ENCODE measurements around the gene LILRA5.

LILRA5 gene

GRCh38 chr19:54317108-54317964 is 4.4 kb upstream of the LILRA5 start:
- ChIA-PET POLR2A (interaction anchor here (1.1 kb wide), 1 partner anchor 31 kb away, joined by 3 read pairs; no protein-coding TSS in a partner anchor), CTCF (interaction anchor here (0.6 to 2.2 kb wide), 4 partner anchors 7 to 152 kb away, joined by 3 to 9 read pairs (median 3); no protein-coding TSS in a partner anchor)
- no peak overlapping the region for H3K4me3 ChIP-seq (ENCODE audit: control insufficient read depth in 1 of 7, extremely low read depth in 1 of 7, insufficient read depth in 4 of 7, low read depth in 2 of 7, low read length in 6 of 7)
- no peaks in the 10 kb centered on the region for H3K36me3 ChIP-seq (ENCODE audit: control insufficient read depth in 4 of 4, insufficient read depth in 4 of 4, low read length in 3 of 4)
- no peaks in the 10 kb centered on the region for H3K9me3 ChIP-seq (ENCODE audit: control extremely low read depth in 1 of 5, control insufficient read depth in 4 of 5, insufficient read depth in 2 of 5, low read depth in 1 of 5, low read length in 4 of 5)
- peaks cover 8 to 24% (median 11%) of the 10 kb centered on the region in 4 experiments for H3K4me1 ChIP-seq (ENCODE audit: control extremely low read depth in 1 of 4, control insufficient read depth in 4 of 4, insufficient read depth in 4 of 4, low read length in 3 of 4)
- H3K27me3 ChIP-seq (replicated peaks in 2 of 5; ENCODE audit: control insufficient read depth in 4 of 5, insufficient read depth in 5 of 5, low read length in 4 of 5): no peaks in the 10 kb centered on the region
- WGBS (ENCODE audit: insufficient coverage): 96% methylated on average over 19 of the region's 29 CpGs
- no peak for DNase-seq
- H3K27ac ChIP-seq (ENCODE audit: insufficient read depth in 1 of 2, low read depth in 1 of 2, low read length in 2 of 2, poor library complexity in 1 of 2, severe bottlenecking in 2 of 2): no peak overlapping the region

DNA sequence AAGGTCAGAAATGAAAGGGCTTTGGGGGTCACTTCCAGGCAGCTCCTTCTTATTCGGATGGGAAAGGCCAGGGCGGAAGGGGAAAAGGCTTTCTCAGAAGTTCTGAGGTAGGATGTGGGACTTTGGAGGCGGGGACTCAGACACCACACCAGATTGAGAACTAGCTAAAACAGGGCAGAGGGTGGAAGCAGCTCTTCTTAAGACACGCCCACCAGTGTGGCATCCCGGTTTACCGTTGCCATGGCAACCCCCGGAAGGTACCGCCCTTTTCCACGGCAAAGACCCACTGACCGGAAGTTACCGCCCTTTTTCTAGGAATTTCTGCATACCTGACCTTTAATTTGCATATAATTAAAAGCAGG is 3.8 kb upstream of the LILRA5 start:
- H3K4me3 ChIP-seq (ENCODE audit: control insufficient read depth in 1 of 7, extremely low read depth in 1 of 7, insufficient read depth in 4 of 7, low read depth in 2 of 7, low read length in 6 of 7): no peak overlapping the region
- ChIA-PET CTCF (interaction anchor here (0.7 to 2.2 kb wide), 3 partner anchors 8 to 19 kb away, joined by 3 to 9 read pairs (median 3); no protein-coding TSS in a partner anchor), POLR2A (no interaction called here)
- H3K27me3 ChIP-seq (replicated peaks in 2 of 5; ENCODE audit: control insufficient read depth in 4 of 5, insufficient read depth in 5 of 5, low read length in 4 of 5): no peaks in the 10 kb centered on the region
- no peaks in the 10 kb centered on the region for H3K9me3 ChIP-seq (ENCODE audit: control extremely low read depth in 1 of 5, control insufficient read depth in 4 of 5, insufficient read depth in 2 of 5, low read depth in 1 of 5, low read length in 4 of 5)
- H3K27ac ChIP-seq (ENCODE audit: insufficient read depth in 1 of 2, low read depth in 1 of 2, low read length in 2 of 2, poor library complexity in 1 of 2, severe bottlenecking in 2 of 2): no peak overlapping the region
- WGBS (ENCODE audit: insufficient coverage): 79% methylated on average over 11 of the region's 11 CpGs
- H3K4me1 ChIP-seq (ENCODE audit: control extremely low read depth in 1 of 4, control insufficient read depth in 4 of 4, insufficient read depth in 4 of 4, low read length in 3 of 4): peaks cover 11 to 30% (median 13%) of the 10 kb centered on the region in 4 experiments
- DNase-seq: no peak
- no peaks in the 10 kb centered on the region for H3K36me3 ChIP-seq (ENCODE audit: control insufficient read depth in 4 of 4, insufficient read depth in 4 of 4, low read length in 3 of 4)

- Histone ChIP-seq H3K36me3 (ENCODE audit: control insufficient read depth in 4 of 4, insufficient read depth in 4 of 4, low read length in 3 of 4) (no peaks in the 10 kb centered on the region), H3K27me3 (replicated peaks in 2 of 5; ENCODE audit: control insufficient read depth in 4 of 5, insufficient read depth in 5 of 5, low read length in 4 of 5) (no peaks in the 10 kb centered on the region), H3K4me3 (ENCODE audit: control insufficient read depth in 1 of 7, extremely low read depth in 1 of 7, insufficient read depth in 4 of 7, low read depth in 2 of 7, low read length in 6 of 7) (no peak overlapping the region), H3K9me3 (ENCODE audit: control extremely low read depth in 1 of 5, control insufficient read depth in 4 of 5, insufficient read depth in 2 of 5, low read depth in 1 of 5, low read length in 4 of 5) (no peaks in the 10 kb centered on the region), H3K4me1 (ENCODE audit: control extremely low read depth in 1 of 4, control insufficient read depth in 4 of 4, insufficient read depth in 4 of 4, low read length in 3 of 4) (peaks cover 11 to 30% (median 13%) of the 10 kb centered on the region in 4 experiments), H3K27ac (ENCODE audit: insufficient read depth in 1 of 2, low read depth in 1 of 2, low read length in 2 of 2, poor library complexity in 1 of 2, severe bottlenecking in 2 of 2) (no peak overlapping the region)
- DNase-seq: no peak
- 98% methylated on average over 9 of the region's 10 CpGs for WGBS (ENCODE audit: insufficient coverage)
- POLR2A ChIA-PET: no interaction called here
- CTCF ChIA-PET: interaction anchor here (2.2 kb wide), 1 partner anchor 8 kb away, joined by 9 read pairs; no protein-coding TSS in a partner anchor
Measured at GRCh38 chr19:54315956-54316355, 3.0 kb upstream of the LILRA5 start.

DNA sequence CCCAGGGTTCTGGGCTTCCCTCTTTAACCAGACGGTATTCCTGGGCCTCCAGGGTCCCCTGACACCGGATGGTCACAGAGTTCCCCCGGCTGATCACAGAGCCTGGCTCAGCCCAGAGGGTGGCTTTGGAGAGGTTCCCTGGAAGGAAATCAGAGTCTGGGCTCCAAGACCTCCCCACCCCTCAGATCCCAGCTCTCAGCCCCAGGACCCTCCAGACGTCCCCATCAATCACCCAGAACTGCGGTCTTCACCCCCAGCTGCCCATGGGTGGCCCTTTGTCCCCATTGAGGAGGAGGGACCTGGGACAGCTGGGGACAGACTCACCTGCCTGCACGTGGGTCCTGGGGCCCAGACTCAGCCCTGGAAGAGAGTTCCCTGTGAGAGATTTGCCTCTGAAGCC is 955 bp downstream of the LILRA5 start:
- CTCF ChIA-PET: interaction anchor here (0.8 to 1.3 kb wide), 2 partner anchors 77 to 79 kb away, joined by 3 to 4 read pairs; no protein-coding TSS in a partner anchor
- Histone ChIP-seq H3K27me3 (replicated peaks in 2 of 5; ENCODE audit: control insufficient read depth in 4 of 5, insufficient read depth in 5 of 5, low read length in 4 of 5) (peaks cover 0 to 4% (median 0%) of the 10 kb centered on the region in 5 experiments), H3K36me3 (ENCODE audit: control insufficient read depth in 4 of 4, insufficient read depth in 4 of 4, low read length in 3 of 4) (no peaks in the 10 kb centered on the region), H3K4me3 (ENCODE audit: control insufficient read depth in 1 of 7, extremely low read depth in 1 of 7, insufficient read depth in 4 of 7, low read depth in 2 of 7, low read length in 6 of 7) (no peak overlapping the region), H3K27ac (ENCODE audit: insufficient read depth in 1 of 2, low read depth in 1 of 2, low read length in 2 of 2, poor library complexity in 1 of 2, severe bottlenecking in 2 of 2) (no peak overlapping the region), H3K9me3 (ENCODE audit: control extremely low read depth in 1 of 5, control insufficient read depth in 4 of 5, insufficient read depth in 2 of 5, low read depth in 1 of 5, low read length in 4 of 5) (no peaks in the 10 kb centered on the region), H3K4me1 (ENCODE audit: control extremely low read depth in 1 of 4, control insufficient read depth in 4 of 4, insufficient read depth in 4 of 4, low read length in 3 of 4) (peaks cover 3 to 16% (median 12%) of the 10 kb centered on the region in 4 experiments)
- POLR2A ChIA-PET: no interaction called here
- no peak for DNase-seq
- 80% methylated on average over 6 of the region's 6 CpGs for WGBS (ENCODE audit: insufficient coverage)

- peaks cover 3 to 16% (median 12%) of the 10 kb centered on the region in 4 experiments for H3K4me1 ChIP-seq (ENCODE audit: control extremely low read depth in 1 of 4, control insufficient read depth in 4 of 4, insufficient read depth in 4 of 4, low read length in 3 of 4)
- no peak overlapping the region for H3K27ac ChIP-seq (ENCODE audit: insufficient read depth in 1 of 2, low read depth in 1 of 2, low read length in 2 of 2, poor library complexity in 1 of 2, severe bottlenecking in 2 of 2)
- ChIA-PET CTCF (interaction anchor here (0.9 kb wide), 1 partner anchor 14 kb away, joined by 3 read pairs; no protein-coding TSS in a partner anchor), POLR2A (no interaction called here)
- no peak overlapping the region for H3K4me3 ChIP-seq (ENCODE audit: control insufficient read depth in 1 of 7, extremely low read depth in 1 of 7, insufficient read depth in 4 of 7, low read depth in 2 of 7, low read length in 6 of 7)
- no peak for DNase-seq
- peaks cover 0 to 4% (median 2%) of the 10 kb centered on the region in 5 experiments for H3K27me3 ChIP-seq (replicated peaks in 2 of 5; ENCODE audit: control insufficient read depth in 4 of 5, insufficient read depth in 5 of 5, low read length in 4 of 5)
- WGBS (ENCODE audit: insufficient coverage): no CpG with 5 or more reads among the region's 5 CpGs
- no peaks in the 10 kb centered on the region for H3K36me3 ChIP-seq (ENCODE audit: control insufficient read depth in 4 of 4, insufficient read depth in 4 of 4, low read length in 3 of 4)
- H3K9me3 ChIP-seq (ENCODE audit: control extremely low read depth in 1 of 5, control insufficient read depth in 4 of 5, insufficient read depth in 2 of 5, low read depth in 1 of 5, low read length in 4 of 5): no peaks in the 10 kb centered on the region
Measured at GRCh38 chr19:54311486-54311885, 1.5 kb downstream of the LILRA5 start.

- WGBS (ENCODE audit: insufficient coverage): 88% methylated on average over 4 of the region's 5 CpGs
- no peak overlapping the region for H3K4me3 ChIP-seq (ENCODE audit: control insufficient read depth in 1 of 7, extremely low read depth in 1 of 7, insufficient read depth in 4 of 7, low read depth in 2 of 7, low read length in 6 of 7)
- no peaks in the 10 kb centered on the region for H3K36me3 ChIP-seq (ENCODE audit: control insufficient read depth in 4 of 4, insufficient read depth in 4 of 4, low read length in 3 of 4)
- ChIA-PET CTCF (interaction anchor here (1.0 kb wide), 1 partner anchor 78 kb away, joined by 3 read pairs; no protein-coding TSS in a partner anchor), POLR2A (no interaction called here)
- no peaks in the 10 kb centered on the region for H3K9me3 ChIP-seq (ENCODE audit: control extremely low read depth in 1 of 5, control insufficient read depth in 4 of 5, insufficient read depth in 2 of 5, low read depth in 1 of 5, low read length in 4 of 5)
- DNase-seq: no peak
- peaks cover 3 to 16% (median 13%) of the 10 kb centered on the region in 4 experiments for H3K4me1 ChIP-seq (ENCODE audit: control extremely low read depth in 1 of 4, control insufficient read depth in 4 of 4, insufficient read depth in 4 of 4, low read length in 3 of 4)
- peaks cover 0 to 6% (median 3%) of the 10 kb centered on the region in 5 experiments for H3K27me3 ChIP-seq (replicated peaks in 2 of 5; ENCODE audit: control insufficient read depth in 4 of 5, insufficient read depth in 5 of 5, low read length in 4 of 5)
- no peak overlapping the region for H3K27ac ChIP-seq (ENCODE audit: insufficient read depth in 1 of 2, low read depth in 1 of 2, low read length in 2 of 2, poor library complexity in 1 of 2, severe bottlenecking in 2 of 2)
Measured at GRCh38 chr19:54310543-54310942, 2.4 kb downstream of the LILRA5 start.

GRCh38 chr19:54309811-54310210 is 3.2 kb downstream of the LILRA5 start:
- Histone ChIP-seq H3K27ac (ENCODE audit: insufficient read depth in 1 of 2, low read depth in 1 of 2, low read length in 2 of 2, poor library complexity in 1 of 2, severe bottlenecking in 2 of 2) (no peak overlapping the region), H3K4me3 (ENCODE audit: control insufficient read depth in 1 of 7, extremely low read depth in 1 of 7, insufficient read depth in 4 of 7, low read depth in 2 of 7, low read length in 6 of 7) (no peak overlapping the region), H3K27me3 (replicated peaks in 2 of 5; ENCODE audit: control insufficient read depth in 4 of 5, insufficient read depth in 5 of 5, low read length in 4 of 5) (peaks cover 0 to 6% (median 3%) of the 10 kb centered on the region in 5 experiments), H3K4me1 (ENCODE audit: control extremely low read depth in 1 of 4, control insufficient read depth in 4 of 4, insufficient read depth in 4 of 4, low read length in 3 of 4) (peaks cover 5 to 21% (median 16%) of the 10 kb centered on the region in 4 experiments), H3K36me3 (ENCODE audit: control insufficient read depth in 4 of 4, insufficient read depth in 4 of 4, low read length in 3 of 4) (no peaks in the 10 kb centered on the region), H3K9me3 (ENCODE audit: control extremely low read depth in 1 of 5, control insufficient read depth in 4 of 5, insufficient read depth in 2 of 5, low read depth in 1 of 5, low read length in 4 of 5) (no peaks in the 10 kb centered on the region)
- WGBS (ENCODE audit: insufficient coverage): 95% methylated on average over 10 of the region's 12 CpGs
- ChIA-PET POLR2A (no interaction called here), CTCF (interaction anchor here (0.8 to 1.0 kb wide), 2 partner anchors 17 to 78 kb away, joined by 3 read pairs; no protein-coding TSS in a partner anchor)
- DNase-seq: no peak
